ENCODE data around the gene LUC7L.
A peak's percentile ranks its signal among the peaks of the same experiment; 100 is the strongest.
"Not testable (repeated sequence)": the region's sequence is repeated elsewhere in the genome, so short reads cannot be mapped to it uniquely, and the experiment has no call there.

Gene LUC7L

DNA sequence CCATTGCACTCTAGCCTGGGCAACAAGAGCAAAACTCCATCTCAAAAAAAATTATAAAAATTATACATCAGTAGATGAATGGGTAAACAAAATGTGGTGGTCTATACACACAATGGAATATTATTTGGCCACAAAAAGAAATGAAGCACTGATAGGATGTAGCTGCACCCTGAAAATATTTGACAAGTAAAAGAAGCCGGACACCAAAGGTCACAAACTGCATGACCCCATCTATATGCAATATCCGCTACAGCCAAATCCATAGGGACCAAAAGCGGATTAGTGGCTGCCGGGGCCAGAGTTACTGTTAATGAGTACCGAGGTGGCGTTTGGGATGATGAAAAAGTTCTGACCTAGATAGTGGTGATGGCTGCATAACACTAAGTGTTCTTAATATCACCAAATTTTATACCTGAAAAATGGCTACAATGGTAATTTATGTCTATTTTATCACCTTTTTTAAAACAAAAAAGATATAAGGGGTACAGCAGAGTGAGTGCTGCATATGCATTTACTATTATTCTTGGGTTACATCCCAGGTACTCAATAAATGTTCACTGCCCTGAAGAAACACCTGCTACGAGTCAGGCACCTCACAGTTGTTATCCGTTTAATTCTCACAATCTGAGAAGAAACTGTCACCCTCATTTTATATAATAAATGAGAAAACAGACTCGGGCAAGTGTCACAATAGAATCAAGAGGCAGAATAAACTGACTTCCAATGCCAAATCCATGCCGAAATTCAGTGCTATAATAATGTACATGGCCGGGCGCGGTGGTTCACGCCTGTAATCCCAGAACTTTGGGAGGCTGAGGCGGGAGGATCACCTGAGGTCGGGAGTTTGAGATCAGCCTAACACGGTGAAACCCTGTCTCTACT, 49.8 kb downstream of the LUC7L start:
- DNase-seq = no peak

DNA sequence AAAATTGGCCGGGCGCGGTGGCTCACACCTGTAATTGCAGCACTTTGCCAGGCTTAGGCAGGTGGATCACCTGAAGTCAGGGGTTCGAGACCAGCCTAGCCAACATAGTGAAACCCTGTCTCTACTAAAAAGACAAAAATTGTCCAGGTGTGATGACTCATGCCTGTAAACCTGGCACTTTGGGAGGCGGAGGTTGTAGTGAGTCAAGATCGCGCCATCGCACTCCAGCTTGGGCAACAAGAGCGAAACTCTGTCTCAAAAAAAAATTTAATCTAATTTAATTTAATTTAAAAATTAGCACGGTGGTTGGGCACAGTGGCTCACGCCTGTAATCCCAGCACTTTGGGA, 50.6 kb downstream of the LUC7L start:
- DNase-seq = no peak

DNA sequence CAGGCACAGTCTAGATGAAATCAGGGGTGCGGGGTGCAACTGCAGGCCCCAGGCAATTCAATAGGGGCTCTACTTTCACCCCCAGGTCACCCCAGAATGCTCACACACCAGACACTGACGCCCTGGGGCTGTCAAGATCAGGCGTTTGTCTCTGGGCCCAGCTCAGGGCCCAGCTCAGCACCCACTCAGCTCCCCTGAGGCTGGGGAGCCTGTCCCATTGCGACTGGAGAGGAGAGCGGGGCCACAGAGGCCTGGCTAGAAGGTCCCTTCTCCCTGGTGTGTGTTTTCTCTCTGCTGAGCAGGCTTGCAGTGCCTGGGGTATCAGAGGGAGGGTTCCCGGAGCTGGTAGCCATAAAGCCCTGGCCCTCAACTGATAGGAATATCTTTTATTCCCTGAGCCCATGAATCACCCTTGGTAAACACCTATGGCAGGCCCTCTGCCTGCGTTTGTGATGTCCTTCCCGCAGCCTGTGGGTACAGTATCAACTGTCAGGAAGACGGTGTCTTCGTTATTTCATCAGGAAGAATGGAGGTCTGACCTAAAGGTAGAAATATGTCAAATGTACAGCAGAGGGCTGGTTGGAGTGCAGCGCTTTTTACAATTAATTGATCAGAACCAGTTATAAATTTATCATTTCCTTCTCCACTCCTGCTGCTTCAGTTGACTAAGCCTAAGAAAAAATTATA, 51.1 kb downstream of the LUC7L start:
- DNase-seq = no peak

DNA sequence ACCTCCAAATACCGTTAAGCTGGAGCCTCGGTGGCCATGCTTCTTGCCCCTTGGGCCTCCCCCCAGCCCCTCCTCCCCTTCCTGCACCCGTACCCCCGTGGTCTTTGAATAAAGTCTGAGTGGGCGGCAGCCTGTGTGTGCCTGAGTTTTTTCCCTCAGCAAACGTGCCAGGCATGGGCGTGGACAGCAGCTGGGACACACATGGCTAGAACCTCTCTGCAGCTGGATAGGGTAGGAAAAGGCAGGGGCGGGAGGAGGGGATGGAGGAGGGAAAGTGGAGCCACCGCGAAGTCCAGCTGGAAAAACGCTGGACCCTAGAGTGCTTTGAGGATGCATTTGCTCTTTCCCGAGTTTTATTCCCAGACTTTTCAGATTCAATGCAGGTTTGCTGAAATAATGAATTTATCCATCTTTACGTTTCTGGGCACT, 51.8 kb downstream of the LUC7L start:
- DNase-seq = no peak

DNA sequence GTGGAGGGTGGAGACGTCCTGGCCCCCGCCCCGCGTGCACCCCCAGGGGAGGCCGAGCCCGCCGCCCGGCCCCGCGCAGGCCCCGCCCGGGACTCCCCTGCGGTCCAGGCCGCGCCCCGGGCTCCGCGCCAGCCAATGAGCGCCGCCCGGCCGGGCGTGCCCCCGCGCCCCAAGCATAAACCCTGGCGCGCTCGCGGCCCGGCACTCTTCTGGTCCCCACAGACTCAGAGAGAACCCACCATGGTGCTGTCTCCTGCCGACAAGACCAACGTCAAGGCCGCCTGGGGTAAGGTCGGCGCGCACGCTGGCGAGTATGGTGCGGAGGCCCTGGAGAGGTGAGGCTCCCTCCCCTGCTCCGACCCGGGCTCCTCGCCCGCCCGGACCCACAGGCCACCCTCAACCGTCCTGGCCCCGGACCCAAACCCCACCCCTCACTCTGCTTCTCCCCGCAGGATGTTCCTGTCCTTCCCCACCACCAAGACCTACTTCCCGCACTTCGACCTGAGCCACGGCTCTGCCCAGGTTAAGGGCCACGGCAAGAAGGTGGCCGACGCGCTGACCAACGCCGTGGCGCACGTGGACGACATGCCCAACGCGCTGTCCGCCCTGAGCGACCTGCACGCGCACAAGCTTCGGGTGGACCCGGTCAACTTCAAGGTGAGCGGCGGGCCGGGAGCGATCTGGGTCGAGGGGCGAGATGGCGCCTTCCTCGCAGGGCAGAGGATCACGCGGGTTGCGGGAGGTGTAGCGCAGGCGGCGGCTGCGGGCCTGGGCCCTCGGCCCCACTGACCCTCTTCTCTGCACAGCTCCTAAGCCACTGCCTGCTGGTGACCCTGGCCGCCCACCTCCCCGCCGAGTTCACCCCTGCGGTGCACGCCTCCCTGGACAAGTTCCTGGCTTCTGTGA, 52.5 kb downstream of the LUC7L start, which contains the start of gene HBA1:
Gene HBA1 (plus strand): TSS at position 204 of the 906 bp plus-strand sequence. CDS start 37 bp downstream, at position 241.
- not testable (repeated sequence) for DNase-seq

DNA sequence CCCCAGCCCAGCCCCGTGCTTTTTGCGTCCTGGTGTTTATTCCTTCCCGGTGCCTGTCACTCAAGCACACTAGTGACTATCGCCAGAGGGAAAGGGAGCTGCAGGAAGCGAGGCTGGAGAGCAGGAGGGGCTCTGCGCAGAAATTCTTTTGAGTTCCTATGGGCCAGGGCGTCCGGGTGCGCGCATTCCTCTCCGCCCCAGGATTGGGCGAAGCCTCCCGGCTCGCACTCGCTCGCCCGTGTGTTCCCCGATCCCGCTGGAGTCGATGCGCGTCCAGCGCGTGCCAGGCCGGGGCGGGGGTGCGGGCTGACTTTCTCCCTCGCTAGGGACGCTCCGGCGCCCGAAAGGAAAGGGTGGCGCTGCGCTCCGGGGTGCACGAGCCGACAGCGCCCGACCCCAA, 53.2 kb downstream of the LUC7L start:
- DNase-seq = not testable (repeated sequence)

DNA sequence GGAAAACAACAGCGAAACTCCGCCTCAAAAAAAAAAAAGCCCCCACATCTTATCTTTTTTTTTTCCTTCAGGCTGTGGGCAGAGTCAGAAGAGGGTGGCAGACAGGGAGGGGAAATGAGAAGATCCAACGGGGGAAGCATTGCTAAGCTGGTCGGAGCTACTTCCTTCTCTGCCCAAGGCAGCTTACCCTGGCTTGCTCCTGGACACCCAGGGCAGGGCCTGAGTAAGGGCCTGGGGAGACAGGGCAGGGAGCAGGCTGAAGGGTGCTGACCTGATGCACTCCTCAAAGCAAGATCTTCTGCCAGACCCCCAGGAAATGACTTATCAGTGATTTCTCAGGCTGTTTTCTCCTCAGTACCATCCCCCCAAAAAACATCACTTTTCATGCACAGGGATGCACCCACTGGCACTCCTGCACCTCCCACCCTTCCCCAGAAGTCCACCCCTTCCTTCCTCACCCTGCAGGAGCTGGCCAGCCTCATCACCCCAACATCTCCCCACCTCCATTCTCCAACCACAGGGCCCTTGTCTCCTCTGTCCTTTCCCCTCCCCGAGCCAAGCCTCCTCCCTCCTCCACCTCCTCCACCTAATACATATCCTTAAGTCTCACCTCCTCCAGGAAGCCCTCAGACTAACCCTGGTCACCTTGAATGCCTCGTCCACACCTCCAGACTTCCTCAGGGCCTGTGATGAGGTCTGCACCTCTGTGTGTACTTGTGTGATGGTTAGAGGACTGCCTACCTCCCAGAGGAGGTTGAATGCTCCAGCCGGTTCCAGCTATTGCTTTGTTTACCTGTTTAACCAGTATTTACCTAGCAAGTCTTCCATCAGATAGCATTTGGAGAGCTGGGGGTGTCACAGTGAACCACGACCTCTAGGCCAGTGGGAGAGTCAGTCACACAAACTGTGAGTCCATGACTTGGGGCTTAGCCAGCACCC, 54.0 kb downstream of the LUC7L start:
- no peak for DNase-seq

DNA sequence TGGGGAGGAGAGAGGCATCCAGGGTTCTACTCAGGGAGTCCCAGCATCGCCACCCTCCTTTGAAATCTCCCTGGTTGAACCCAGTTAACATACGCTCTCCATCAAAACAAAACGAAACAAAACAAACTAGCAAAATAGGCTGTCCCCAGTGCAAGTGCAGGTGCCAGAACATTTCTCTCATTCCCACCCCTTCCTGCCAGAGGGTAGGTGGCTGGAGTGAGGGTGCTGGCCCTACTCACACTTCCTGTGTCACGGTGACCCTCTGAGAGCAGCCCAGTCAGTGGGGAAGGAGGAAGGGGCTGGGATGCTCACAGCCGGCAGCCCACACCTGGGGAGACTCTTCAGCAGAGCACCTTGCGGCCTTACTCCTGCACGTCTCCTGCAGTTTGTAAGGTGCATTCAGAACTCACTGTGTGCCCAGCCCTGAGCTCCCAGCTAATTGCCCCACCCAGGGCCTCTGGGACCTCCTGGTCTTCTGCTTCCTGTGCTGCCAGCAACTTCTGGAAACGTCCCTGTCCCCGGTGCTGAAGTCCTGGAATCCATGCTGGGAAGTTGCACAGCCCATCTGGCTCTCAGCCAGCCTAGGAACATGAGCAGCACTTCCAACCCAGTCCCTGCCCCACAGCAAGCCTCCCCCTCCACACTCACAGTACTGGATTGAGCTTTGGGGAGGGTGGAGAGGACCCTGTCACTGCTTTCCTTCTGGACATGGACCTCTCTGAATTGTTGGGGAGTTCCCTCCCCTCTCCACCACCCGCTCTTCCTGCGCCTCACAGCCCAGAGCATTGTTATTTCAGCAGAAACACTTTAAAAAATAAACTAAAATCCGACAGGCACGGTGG, 55.1 kb downstream of the LUC7L start:
- DNase-seq = peak; percentile 35

DNA sequence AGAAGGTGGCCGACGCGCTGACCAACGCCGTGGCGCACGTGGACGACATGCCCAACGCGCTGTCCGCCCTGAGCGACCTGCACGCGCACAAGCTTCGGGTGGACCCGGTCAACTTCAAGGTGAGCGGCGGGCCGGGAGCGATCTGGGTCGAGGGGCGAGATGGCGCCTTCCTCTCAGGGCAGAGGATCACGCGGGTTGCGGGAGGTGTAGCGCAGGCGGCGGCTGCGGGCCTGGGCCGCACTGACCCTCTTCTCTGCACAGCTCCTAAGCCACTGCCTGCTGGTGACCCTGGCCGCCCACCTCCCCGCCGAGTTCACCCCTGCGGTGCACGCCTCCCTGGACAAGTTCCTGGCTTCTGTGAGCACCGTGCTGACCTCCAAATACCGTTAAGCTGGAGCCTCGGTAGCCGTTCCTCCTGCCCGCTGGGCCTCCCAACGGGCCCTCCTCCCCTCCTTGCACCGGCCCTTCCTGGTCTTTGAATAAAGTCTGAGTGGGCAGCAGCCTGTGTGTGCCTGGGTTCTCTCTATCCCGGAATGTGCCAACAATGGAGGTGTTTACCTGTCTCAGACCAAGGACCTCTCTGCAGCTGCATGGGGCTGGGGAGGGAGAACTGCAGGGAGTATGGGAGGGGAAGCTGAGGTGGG, 55.9 kb downstream of the LUC7L start:
- DNase-seq = not testable (repeated sequence)

DNA sequence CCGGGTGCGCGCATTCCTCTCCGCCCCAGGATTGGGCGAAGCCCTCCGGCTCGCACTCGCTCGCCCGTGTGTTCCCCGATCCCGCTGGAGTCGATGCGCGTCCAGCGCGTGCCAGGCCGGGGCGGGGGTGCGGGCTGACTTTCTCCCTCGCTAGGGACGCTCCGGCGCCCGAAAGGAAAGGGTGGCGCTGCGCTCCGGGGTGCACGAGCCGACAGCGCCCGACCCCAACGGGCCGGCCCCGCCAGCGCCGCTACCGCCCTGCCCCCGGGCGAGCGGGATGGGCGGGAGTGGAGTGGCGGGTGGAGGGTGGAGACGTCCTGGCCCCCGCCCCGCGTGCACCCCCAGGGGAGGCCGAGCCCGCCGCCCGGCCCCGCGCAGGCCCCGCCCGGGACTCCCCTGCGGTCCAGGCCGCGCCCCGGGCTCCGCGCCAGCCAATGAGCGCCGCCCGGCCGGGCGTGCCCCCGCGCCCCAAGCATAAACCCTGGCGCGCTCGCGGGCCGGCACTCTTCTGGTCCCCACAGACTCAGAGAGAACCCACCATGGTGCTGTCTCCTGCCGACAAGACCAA, 56.8 kb downstream of the LUC7L start, which contains the start of gene HBA2:
Gene HBA2 (plus strand): TSS at position 503 of the 568 bp plus-strand sequence. CDS start 37 bp downstream, at position 540.
- not testable (repeated sequence) for DNase-seq

DNA sequence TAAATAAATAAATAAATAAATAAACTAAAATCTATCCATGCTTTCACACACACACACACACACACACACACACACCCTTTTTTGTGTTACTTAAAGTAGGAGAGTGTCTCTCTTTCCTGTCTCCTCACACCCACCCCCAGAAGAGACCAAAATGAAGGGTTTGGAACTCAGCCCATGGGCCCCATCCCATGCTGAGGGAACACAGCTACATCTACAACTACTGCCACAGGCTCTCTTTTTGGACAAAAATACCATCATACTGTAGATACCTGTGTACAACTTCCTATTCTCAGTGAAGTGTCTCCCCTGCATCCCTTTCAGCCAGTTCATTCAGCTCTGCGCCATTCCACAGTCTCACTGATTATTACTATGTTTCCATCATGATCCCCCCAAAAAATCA, 58.5 kb downstream of the LUC7L start:
- no peak for DNase-seq

DNA sequence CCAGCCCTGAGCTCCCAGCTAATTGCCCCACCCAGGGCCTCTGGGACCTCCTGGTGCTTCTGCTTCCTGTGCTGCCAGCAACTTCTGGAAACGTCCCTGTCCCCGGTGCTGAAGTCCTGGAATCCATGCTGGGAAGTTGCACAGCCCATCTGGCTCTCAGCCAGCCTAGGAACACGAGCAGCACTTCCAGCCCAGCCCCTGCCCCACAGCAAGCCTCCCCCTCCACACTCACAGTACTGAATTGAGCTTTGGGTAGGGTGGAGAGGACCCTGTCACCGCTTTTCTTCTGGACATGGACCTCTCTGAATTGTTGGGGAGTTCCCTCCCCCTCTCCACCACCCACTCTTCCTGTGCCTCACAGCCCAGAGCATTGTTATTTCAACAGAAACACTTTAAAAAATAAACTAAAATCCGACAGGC, 59.2 kb downstream of the LUC7L start:
- peak; percentile 38 for DNase-seq

DNA sequence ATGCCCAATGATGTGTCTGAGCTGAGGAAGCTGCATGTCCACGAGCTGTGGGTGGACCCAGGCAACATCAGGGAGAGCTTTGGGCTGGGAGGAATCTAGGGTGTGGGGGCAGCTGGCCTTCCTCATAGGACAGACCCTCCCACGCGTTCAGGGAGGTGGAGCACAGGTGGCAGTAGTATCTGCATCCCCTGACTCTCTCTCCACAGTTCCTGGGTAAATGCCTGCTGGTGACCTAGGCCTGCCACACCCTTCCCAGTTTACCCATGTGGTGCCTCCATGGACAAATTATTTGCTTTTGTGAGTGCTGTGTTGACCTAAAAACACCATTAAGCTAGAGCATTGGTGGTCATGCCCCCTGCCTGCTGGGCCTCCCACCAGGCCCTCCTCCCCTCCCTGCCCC, 60.2 kb downstream of the LUC7L start:
- DNase-seq = no peak

DNA sequence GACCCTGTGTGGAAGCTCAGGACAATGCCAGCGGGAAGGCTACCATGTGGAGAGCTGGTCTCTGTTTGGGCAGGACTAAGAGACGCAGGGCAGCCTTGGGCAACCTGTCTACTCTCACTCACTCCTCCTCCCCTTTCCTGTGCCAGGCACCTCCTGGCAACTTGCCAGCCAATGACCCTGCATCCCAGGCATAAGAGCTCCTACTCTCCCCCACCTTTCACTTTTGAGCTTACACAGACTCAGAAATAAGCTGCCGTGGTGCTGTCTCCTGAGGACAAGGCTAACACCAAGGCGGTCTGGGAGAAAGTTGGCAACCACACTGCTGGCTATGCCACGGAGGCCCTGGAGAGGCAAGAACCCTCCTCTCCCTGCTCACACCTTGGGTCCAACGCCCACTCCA, 60.8 kb downstream of the LUC7L start:
- DNase-seq = no peak

DNA sequence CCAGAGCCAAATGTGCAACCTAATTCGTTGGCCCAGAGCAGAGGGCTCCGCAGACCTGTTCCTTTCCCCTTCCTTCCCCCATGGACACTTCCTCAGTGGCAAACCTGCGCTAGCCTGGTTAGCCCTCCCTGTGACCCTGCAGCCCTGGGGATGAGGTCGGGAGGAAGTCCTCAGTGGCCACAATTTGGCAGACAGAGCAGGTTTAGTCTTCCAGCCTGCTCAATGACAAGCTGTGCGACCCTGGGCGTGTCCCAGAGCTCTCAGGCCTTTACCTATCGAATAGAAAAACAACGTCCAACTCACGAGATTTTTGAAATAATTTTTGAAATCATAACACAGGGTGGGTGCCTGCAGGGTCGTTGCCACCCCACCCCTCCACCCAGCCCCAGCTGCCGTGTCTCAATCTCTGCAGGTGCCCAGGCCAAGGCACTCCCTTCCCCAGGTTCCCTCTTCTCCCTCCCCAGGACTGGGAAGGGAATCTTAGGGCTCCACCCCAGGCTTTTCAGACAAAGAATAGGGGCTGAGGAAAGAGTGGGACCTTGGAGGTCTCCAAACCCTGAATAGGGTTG, 62.0 kb downstream of the LUC7L start:
- no peak for DNase-seq

DNA sequence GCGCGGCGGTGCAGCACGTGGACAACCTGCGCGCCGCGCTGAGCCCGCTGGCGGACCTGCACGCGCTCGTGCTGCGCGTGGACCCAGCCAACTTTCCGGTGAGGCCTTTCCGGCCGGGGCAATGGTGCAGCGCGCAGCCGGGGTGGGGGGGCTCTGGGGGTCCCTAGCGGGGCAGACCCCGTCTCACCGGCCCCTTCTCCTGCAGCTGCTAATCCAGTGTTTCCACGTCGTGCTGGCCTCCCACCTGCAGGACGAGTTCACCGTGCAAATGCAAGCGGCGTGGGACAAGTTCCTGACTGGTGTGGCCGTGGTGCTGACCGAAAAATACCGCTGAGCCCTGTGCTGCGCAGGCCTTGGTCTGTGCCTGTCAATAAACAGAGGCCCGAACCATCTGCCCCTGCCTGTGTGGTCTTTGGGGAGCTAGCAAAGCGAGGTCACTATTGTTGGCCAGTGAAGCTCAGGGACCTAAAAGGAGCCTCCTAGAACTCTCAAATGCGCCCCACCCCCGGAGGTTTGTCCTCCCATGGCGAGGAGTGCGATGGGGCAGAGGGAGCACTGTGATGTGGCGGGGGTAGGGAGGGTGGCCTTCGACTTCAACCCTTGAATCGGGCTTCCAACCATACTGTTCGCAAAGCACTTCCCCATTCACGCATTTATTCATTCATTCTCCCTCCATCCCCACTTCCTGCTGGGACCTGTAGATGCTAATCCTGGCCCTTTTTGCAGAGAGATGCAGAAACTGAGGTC, 62.7 kb downstream of the LUC7L start:
- no peak for DNase-seq

DNA sequence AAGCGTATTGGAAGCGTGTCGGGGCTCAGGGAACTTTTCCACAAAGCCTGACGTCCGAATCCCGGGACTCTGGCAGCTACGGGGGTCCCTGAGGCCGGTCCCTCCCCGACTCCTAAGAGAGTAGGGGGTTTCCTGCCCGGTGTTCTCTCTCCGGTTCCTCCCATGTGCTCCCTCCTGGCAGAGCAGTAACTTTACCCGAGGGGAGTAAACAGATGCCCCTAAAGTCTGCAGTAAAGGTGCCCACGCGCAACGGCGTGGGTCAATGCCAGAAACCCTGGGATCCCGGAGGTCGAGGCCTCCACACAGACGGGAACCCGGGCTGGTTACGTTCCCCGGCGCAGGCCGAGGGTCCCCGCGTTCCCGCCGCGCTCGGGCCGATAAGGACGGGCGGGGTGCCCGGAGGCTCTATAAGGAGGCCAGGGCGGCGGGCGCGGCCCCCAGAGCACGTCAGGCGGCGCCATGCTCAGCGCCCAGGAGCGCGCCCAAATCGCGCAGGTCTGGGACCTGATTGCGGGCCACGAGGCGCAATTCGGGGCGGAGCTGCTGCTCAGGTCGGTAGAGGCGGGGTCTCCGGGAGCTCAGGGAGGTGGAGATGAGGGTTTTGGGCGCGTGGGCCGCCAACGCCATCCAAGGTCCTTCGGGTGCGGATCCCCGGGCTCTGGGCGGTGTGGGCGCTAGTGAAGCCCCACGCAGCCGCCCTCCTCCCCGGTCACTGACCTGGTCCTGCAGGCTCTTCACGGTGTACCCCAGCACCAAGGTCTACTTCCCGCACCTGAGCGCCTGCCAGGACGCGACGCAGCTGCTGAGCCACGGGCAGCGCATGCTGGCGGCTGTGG, 63.5 kb downstream of the LUC7L start, which contains the start of gene HBM:
Gene HBM (plus strand): TSS at position 440 of the 836 bp plus-strand sequence. CDS start 20 bp downstream, at position 460.
- no peak for DNase-seq

Data from fibroblast of skin of scalp (primary cell).